Activated naive CD4-positive, alpha-beta T cell treated with anti-CD3 and anti-CD28 coated beads, Interleukin-2, amount 50 U/mL, for 24 hours (primary cell): Measurements from ENCODE around the gene MTERF2.
A peak's percentile ranks its signal among the peaks of the same experiment; 100 is the strongest.

Experiments used
- H3K27ac Mint-ChIP-seq: one replicate; pipeline ENCODE4 v1.8.0; 2021; ENCODE audit warnings: mild to moderate bottlenecking, mixed read lengths
- H3K27me3 Mint-ChIP-seq: one replicate; pipeline ENCODE4 v1.8.0; 2021; ENCODE audit warnings: mixed read lengths
- H3K36me3 Mint-ChIP-seq: one replicate; pipeline ENCODE4 v1.8.0; 2021; ENCODE audit warnings: mixed read lengths
- H3K4me1 Mint-ChIP-seq: one replicate; pipeline ENCODE4 v1.8.0; 2021; ENCODE audit warnings: mixed read lengths
- H3K4me3 Mint-ChIP-seq: one replicate; pipeline ENCODE4 v1.8.0; 2021; ENCODE audit warnings: mild to moderate bottlenecking, mixed read lengths
- H3K9me3 Mint-ChIP-seq: one replicate; pipeline ENCODE4 v1.8.0; 2021; ENCODE audit warnings: mixed read lengths

Gene MTERF2

GRCh38 chr12:106942775-106943174 lies 44.2 kb downstream of the MTERF2 start:
- Mint-ChIP-seq H3K27me3 (no peaks in the 10 kb centered on the region), H3K36me3 (no peaks in the 10 kb centered on the region), H3K9me3 (no peaks in the 10 kb centered on the region), H3K4me1 (no peaks in the 10 kb centered on the region), H3K4me3 (no peak overlapping the region), H3K27ac (no peak overlapping the region)

- Mint-ChIP-seq H3K4me3 (no peak overlapping the region), H3K36me3 (no peaks in the 10 kb centered on the region), H3K4me1 (no peaks in the 10 kb centered on the region)
Observed at GRCh38 chr12:106941481-106942156, 45.3 kb downstream of the MTERF2 start.

DNA sequence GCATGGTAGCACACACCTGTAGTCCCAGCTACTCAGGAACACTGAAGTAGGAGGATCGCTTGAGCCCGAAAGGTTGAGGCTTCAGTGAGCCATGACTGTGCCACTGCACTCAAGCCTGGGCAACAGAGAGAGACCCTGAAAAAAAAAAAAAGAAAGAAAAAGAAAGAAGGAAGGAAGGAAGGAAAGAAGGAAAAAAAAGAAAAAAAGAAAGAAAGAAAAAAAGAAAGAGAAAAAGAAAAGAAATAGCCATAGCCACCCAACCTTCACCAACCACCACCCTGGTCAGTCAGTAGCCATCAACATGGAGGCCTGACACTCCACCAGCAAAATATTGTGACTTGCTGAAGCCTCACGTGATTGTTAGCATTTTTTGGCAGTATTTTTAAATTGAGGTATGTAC lies 52.7 kb downstream of the MTERF2 start:
- H3K36me3 Mint-ChIP-seq: no peaks in the 10 kb centered on the region

More at GRCh38 chr12:106941481-106942156, 45.3 kb downstream of the MTERF2 start:
- H3K27ac Mint-ChIP-seq: no peak overlapping the region
- H3K27me3 Mint-ChIP-seq: no peaks in the 10 kb centered on the region
- H3K9me3 Mint-ChIP-seq: no peaks in the 10 kb centered on the region

More for the DNA sequence above, 52.7 kb downstream of the MTERF2 start:
- H3K4me1 Mint-ChIP-seq: no peaks in the 10 kb centered on the region
- H3K4me3 Mint-ChIP-seq: no peak overlapping the region
- H3K9me3 Mint-ChIP-seq: no peaks in the 10 kb centered on the region
- peaks cover 7% of the 10 kb centered on the region for H3K27me3 Mint-ChIP-seq
- H3K27ac Mint-ChIP-seq: peak overlapping the region; percentile 5
